Measurements from ENCODE around the gene NLRP5. TPM values are rescaled to one million over a fixed set of nuclear protein-coding genes. Genes with fewer than 3 reads are reported as not detected.
"Not testable (repeated sequence)": the region's sequence is repeated elsewhere in the genome, so short reads cannot be mapped to it uniquely, and the experiment has no call there.

The NLRP5 gene
- not detected for total RNA-seq
- long read RNA-seq: 0 reads

GRCh38 chr19:55986487-55986886, at the start of gene NLRP5:
Gene NLRP5, plus strand, starts transcription at chr19:55986775.
- no peak for DNase-seq (ENCODE audit: low spot score)
- intact Hi-C loops (cut with DNase I): no loop called here

GRCh38 chr19:55939206-55939605, 47.4 kb upstream of the NLRP5 start:
- intact Hi-C loops (cut with DNase I): no loop called here
- DNase-seq (ENCODE audit: low spot score): no peak

DNA sequence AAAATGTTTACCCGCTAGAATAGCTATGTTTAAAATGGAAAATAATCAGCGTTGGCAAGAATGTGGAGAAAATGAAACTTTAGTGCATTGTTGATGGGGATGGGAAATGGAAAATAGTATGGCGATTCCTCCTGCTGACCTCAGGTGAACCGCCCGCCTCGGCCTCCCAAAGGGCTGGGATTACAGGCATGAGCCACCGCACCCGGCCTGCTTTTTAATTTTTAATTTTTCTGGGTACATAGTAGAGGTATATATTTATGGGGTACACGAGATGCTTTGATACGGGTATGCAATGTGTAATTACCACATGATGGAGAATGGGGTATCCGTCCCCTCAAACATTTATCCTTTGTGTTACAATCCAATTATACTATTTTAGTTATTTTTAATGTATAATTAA, 46.3 kb upstream of the NLRP5 start:
- DNase-seq (ENCODE audit: low spot score): no peak
- intact Hi-C loops (cut with DNase I): no loop called here

GRCh38 chr19:55947532-55947931, 39.0 kb upstream of the NLRP5 start, which contains the start of gene NLRP8:
Gene NLRP8, plus strand, starts transcription at chr19:55947832.
- no peak for DNase-seq (ENCODE audit: low spot score)
- intact Hi-C loops (cut with DNase I): no loop called here

DNA sequence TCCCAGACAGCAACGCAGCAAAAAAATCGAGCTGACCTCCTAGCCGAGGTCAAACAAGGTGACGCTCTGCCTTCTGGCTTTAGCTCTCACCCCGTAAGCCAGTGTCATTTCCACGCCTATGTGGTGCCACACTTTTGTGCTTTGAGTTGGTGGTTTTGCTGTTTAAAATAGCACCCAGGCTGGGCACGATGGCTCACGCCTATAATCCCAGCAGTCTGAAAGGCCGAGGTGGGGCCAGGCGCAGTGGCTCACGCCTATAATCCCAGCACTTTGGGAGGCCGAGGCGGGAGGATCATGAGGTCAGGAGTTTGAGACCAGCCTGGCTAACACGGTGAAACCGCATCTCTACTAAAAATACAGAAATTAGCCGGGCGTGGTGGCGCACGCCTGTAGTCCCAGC, 36.0 kb upstream of the NLRP5 start:
- DNase-seq (ENCODE audit: low spot score); intact Hi-C loops (cut with DNase I): not testable (repeated sequence)

GRCh38 chr19:55956431-55956830, 30.1 kb upstream of the NLRP5 start:
- intact Hi-C loops (cut with DNase I): no loop called here
- DNase-seq (ENCODE audit: low spot score): no peak

DNA sequence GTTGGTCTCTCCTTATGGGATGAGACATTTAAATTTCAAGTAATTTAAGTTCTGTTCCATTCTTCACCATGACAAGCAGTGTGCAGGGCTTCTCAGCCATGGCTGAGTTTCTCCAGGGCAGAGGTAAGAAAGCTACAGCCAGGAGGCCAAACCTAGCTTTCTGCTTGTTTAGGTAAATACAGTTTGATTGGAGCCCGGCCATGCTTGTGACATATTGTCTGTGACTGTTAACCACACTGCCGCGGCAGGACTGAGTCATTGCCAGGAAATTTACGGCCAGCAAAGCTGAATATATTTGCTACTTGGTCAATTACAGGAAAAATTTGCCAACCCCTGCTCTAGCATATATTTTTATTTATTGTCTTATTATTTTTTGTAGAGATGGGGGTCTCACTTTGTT, 28.2 kb upstream of the NLRP5 start:
- DNase-seq (ENCODE audit: low spot score): no peak
- intact Hi-C loops (cut with DNase I): no loop called here

- DNase-seq (ENCODE audit: low spot score): no peak
- intact Hi-C loops (cut with DNase I): no loop called here
Observed at GRCh38 chr19:55959996-55960675, 26.4 kb upstream of the NLRP5 start.

DNA sequence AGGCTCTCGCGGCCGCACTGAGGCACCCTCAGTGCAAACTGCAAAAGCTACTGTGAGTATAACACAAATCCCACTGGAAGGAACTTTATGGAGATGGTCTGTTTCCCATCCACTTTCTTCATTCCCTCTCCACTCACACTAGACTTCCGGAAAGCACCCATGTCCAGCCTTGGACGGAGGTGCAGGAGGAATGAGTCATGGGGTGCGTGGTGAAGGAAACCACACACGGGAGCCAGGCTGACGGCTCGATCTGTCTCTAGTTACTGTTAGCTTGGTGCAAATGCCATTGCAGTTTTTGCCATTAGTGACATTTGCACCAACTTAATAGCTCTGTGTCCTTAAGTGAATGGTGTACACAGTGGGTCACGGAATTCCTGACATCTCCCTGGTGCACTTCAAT, 24.4 kb upstream of the NLRP5 start:
- intact Hi-C loops (cut with DNase I): no loop called here
- no peak for DNase-seq (ENCODE audit: low spot score)

DNA sequence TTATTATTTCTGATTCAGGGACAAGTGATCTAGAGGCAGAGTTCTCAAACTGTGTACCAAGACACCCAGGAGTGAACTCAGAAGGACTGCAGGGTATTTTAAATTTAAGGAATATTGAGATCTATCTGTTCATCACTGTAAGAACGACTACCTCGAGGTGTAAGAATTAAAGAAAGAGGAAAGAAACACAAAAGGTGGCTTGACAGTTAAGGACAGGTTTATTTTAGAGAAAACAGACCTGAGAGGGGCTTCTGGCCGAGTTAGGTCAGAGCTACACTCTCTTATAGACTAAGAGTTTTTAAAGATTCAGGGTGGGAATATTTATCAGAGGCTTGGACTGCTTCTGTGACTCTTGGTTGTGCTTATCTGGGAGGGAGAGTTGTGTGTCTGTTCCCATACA, 12.6 kb upstream of the NLRP5 start:
- DNase-seq (ENCODE audit: low spot score): no peak
- intact Hi-C loops (cut with DNase I): no loop called here

- no peak for DNase-seq (ENCODE audit: low spot score)
- intact Hi-C loops (cut with DNase I): no loop called here
Observed at GRCh38 chr19:55980415-55980814, 6.2 kb upstream of the NLRP5 start.

DNA sequence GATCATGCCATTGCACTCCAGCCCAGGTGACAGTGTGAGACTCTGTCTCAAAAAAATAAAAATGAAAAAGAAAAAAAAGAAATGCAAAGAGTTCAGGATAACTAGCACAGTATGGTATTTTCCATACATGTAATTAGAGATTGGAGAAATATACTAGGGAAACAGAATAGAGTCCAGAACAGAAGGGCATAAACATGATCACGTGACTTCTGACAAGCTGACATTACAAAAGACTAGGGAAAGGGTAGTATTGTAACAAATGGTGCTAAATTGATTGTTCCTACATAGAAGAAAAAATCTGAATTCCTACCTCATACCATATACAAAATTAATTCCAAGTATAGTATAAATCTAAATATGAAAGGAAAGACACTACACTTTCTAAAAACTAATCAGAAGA, 1.3 kb upstream of the NLRP5 start:
- intact Hi-C loops (cut with DNase I): no loop called here
- DNase-seq (ENCODE audit: low spot score): no peak

GRCh38 chr19:55990831-55991230, 4.3 kb downstream of the NLRP5 start:
- intact Hi-C loops (cut with DNase I): no loop called here

DNA sequence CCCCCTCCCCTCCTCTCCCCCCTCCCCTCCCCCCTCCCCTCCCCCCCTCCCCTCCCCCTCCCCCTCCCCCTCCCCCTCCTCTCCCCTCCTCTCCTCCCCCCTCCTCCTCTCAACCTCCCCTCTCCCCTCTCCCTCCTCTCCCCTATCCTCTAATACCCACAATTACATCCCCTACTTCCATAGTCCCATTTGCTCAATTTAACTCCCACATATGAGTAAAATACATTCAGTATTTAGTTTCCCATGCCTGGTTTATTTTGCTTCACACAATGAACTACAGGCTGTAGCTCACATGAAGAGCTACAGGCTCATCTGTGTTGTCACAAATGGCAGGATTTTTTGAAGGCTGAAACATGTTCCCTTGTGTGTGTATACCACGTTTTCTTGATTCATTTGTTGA, 6.9 kb downstream of the NLRP5 start:
- intact Hi-C loops (cut with DNase I): no loop called here
- DNase-seq (ENCODE audit: low spot score): no peak

More at GRCh38 chr19:55990831-55991230, 4.3 kb downstream of the NLRP5 start:
- DNase-seq (ENCODE audit: low spot score): no peak

DNA sequence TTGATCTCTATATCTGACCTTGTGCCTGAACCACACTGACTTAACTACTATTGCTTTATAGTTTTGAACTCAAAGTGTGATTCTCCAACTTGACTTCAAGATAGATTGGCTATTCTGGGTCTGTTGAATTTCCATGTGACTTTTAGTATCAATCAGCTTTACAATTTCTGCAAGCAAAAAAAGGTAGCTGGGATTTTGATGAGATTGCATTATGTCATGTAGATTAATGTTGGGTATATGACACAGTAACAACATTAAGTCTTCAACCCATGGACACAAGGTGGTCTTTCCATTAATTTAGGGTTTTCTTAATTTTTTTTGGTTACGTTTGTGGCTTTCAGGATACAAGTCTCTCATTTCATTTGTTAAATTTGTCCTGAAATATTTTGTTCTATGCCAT, 28.2 kb downstream of the NLRP5 start:
- DNase-seq (ENCODE audit: low spot score): no peak
- intact Hi-C loops (cut with DNase I): no loop called here

DNA sequence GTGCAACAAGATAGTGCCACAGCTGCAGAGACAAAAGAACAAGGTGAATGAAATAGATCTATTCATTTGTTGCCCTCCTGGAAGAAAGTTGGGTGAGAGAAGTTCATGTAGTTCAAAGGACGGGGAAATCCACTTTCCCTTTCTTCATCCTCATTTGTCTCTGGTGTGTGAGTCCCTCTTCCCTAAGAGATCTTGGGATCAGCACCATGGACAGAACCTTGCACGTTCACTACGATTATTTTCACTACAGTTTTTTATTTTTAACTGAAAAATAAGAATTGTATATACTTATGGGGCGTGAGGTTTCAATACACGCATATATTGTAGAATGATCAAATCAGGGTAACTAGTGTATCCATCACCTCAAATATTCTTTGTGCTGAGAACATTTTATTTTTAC, 29.2 kb downstream of the NLRP5 start:
- intact Hi-C loops (cut with DNase I): no loop called here
- no peak for DNase-seq (ENCODE audit: low spot score)

DNA sequence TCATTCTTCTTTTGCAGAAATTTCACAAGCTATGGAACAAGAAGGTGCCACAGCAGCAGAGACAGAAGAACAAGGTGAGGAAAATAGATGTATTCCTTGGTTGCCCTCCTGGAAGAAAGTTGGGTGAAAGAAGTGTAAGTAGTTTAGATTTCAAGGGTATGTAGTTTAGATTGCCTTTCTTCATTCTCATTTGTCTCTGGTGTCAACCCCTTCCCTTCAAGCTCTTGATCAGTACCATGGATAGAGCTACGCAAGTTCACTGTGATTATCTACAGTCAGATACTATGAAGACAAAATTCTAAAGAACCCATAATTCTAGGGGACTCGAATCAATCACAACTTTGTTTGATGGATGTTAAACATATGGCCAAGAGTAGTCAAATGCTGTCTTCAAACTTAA, 32.8 kb downstream of the NLRP5 start:
- intact Hi-C loops (cut with DNase I); DNase-seq (ENCODE audit: low spot score): not testable (repeated sequence)

GRCh38 chr19:56020355-56020975, 33.9 kb downstream of the NLRP5 start:
- intact Hi-C loops (cut with DNase I); DNase-seq (ENCODE audit: low spot score): not testable (repeated sequence)

DNA sequence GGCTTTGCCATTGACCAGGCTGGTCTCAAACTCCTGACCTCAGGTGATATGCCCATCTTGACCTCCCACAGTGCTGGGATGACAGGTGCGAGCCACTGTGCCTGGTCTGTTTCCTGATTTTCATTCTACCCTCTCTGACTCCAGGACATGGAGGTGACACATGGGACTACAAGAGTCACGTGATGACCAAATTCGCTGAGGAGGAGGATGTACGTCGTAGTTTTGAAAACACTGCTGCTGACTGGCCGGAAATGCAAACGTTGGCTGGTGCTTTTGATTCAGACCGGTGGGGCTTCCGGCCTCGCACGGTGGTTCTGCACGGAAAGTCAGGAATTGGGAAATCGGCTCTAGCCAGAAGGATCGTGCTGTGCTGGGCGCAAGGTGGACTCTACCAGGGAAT, 40.2 kb downstream of the NLRP5 start:
- no peak for DNase-seq (ENCODE audit: low spot score)
- intact Hi-C loops (cut with DNase I): no loop called here

DNA sequence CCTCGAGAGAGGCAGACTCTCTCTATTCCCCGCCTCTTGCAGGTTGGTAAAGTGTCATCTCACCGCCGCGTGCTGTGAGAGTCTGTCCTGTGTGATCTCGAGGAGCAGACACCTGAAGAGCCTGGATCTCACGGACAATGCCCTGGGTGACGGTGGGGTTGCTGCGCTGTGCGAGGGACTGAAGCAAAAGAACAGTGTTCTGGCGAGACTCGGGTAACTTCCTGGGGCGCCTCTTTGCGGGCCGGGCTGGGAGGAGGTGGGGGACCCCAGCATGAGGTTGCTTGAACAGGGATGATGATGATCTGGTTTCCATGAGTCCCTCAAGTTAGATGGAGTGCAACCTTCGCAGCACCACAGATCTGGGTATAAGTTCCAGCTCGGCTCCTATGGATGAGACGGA, 67.0 kb downstream of the NLRP5 start:
- no peak for DNase-seq (ENCODE audit: low spot score)
- intact Hi-C loops (cut with DNase I): no loop called here

GRCh38 chr19:56066152-56067023, 79.8 kb downstream of the NLRP5 start:
- intact Hi-C loops (cut with DNase I): no loop called here
- peak; percentile 88 for DNase-seq (ENCODE audit: low spot score)
